GM18520 (cell line): ENCODE results near the gene SLC25A21.

Experiments
- ATAC-seq: cut with Tn5 transposase; IDR thresholded peaks from one replicate; pipeline ENCODE4 v1.9.1; 2021; ENCODE audit not compliant: unreplicated experiment

SLC25A21 gene

GRCh38 chr14:36785511-36785910 is 386.9 kb downstream of the SLC25A21 start:
- no peak for ATAC-seq

- ATAC-seq, result no peak
Measured at GRCh38 chr14:36784541-36784940, 387.9 kb downstream of the SLC25A21 start.

- ATAC-seq, result no peak
Measured at GRCh38 chr14:36781897-36782296, 390.5 kb downstream of the SLC25A21 start.

- ATAC-seq, result no peak
Measured at GRCh38 chr14:36773558-36773957, 398.8 kb downstream of the SLC25A21 start.

GRCh38 chr14:36773136-36773540 is 399.3 kb downstream of the SLC25A21 start:
- ATAC-seq, result no peak

- ATAC-seq, result no peak
Measured at GRCh38 chr14:36771028-36771640, 401.3 kb downstream of the SLC25A21 start.

- ATAC-seq, result no peak
Measured at GRCh38 chr14:36768638-36769337, 403.6 kb downstream of the SLC25A21 start.

- no peak for ATAC-seq
Measured at GRCh38 chr14:36767603-36768281, 404.7 kb downstream of the SLC25A21 start.

- ATAC-seq, result no peak
Measured at GRCh38 chr14:36766974-36767373, 405.4 kb downstream of the SLC25A21 start.

- no peak for ATAC-seq
Measured at GRCh38 chr14:36757734-36758601, 414.4 kb downstream of the SLC25A21 start.

GRCh38 chr14:36756226-36756625 is 416.2 kb downstream of the SLC25A21 start:
- no peak for ATAC-seq

- no peak for ATAC-seq
Measured at GRCh38 chr14:36755756-36756155, 416.6 kb downstream of the SLC25A21 start.

GRCh38 chr14:36751920-36752319 is 420.5 kb downstream of the SLC25A21 start:
- ATAC-seq, result no peak

- ATAC-seq, result no peak
Measured at GRCh38 chr14:36751106-36751505, 421.3 kb downstream of the SLC25A21 start.

GRCh38 chr14:36750244-36750643 is 422.2 kb downstream of the SLC25A21 start:
- ATAC-seq, result no peak

- no peak for ATAC-seq
Measured at GRCh38 chr14:36748610-36749213, 423.7 kb downstream of the SLC25A21 start.

- ATAC-seq, result no peak
Measured at GRCh38 chr14:36747411-36748184, 424.8 kb downstream of the SLC25A21 start.

- ATAC-seq, result no peak
Measured at GRCh38 chr14:36746872-36747271, 425.5 kb downstream of the SLC25A21 start.

- no peak for ATAC-seq
Measured at GRCh38 chr14:36741858-36742257, 430.5 kb downstream of the SLC25A21 start.

GRCh38 chr14:36738269-36738668 is 434.1 kb downstream of the SLC25A21 start:
- no peak for ATAC-seq
